ENCODE results near the gene RAP1GAP. TPM values are rescaled to one million over a fixed set of nuclear protein-coding genes. Genes with fewer than 3 reads are reported as not detected.
"Not testable (repeated sequence)": the region's sequence is repeated elsewhere in the genome, so short reads cannot be mapped to it uniquely, and the experiment has no call there.

RAP1GAP gene
- polyA plus RNA-seq, 1 donor, result 20.2 TPM

DNA sequence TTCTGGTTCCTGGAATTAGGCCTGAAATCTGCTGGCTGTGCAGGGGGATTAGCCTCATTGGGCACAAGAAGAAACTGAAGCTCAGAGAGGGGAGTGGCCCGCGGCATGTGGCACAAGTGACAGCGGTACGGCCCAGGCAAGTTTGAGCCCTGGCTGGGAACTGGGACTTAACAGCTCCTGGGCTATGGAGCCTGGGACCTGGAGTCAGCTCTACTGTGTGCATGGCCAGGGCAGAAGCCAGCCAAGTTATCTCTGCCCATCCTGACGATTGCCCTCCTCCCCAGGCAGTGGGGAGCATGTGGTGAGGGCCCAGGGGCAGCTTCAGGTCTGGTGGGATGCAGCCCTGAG is 98.7 kb downstream of the RAP1GAP start:
- no peak for DNase-seq

DNA sequence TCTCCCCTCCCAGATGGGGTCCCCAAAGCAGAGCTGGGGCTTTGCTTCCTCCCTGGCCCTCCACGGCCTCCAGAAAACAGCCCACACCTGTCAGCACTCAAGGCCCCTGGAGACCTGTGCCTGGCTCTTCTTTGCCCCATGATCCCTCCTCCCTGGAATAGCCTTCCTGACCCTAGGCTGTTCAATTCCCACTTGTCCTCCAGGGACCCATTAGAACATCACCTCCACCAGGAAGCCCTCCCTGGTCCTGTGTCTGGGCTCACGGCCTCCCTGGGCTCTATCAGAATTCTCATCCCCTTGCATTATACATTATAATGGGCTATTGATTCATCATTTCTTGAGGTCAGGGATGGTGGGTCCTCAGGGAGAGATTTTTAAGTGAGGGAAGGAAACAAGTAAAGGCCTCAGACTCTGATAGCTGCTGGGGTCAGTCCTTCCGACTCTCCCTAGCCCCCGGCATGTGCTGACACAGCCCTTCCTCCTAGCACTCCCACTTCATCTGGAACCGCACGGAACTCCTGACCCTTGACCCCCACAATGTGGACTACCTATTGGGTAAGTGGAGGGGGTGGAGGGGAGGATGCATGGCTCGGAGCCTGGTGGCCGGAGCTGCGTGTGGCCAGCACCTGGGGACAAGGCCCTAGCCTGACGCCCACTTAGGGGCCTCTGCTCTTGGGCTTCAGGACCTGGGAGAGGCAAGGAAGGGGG is 99.2 kb downstream of the RAP1GAP start:
- DNase-seq, result no peak

DNA sequence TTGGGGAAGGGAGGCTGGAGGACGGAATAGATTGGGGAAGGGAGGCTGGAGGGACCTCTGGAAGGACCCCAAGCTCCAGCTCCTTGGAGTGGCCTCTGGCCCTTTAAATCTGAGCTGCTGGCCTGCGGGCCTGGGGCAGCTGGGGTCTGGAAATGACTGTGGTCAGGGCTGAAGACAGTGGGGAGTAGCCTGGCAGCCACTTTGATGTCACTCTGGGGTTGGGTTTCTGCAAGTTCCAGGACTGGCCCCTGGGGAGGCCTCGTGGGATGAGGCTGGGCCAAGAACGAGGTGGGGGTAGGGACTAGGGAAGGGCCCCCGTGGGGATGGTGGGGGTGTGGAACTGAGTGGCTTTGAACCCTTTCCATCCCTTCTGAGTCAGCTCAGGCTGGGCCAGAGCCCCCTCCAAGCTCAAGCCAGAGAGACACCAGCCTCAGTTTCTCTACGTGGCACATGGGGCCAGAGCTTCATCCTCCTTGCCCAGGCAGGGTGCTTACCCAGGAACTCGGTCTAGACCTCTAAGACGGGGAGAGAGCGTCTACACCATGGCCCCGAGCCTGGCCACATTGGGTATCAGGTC is 100.3 kb downstream of the RAP1GAP start:
- no peak for DNase-seq

DNA sequence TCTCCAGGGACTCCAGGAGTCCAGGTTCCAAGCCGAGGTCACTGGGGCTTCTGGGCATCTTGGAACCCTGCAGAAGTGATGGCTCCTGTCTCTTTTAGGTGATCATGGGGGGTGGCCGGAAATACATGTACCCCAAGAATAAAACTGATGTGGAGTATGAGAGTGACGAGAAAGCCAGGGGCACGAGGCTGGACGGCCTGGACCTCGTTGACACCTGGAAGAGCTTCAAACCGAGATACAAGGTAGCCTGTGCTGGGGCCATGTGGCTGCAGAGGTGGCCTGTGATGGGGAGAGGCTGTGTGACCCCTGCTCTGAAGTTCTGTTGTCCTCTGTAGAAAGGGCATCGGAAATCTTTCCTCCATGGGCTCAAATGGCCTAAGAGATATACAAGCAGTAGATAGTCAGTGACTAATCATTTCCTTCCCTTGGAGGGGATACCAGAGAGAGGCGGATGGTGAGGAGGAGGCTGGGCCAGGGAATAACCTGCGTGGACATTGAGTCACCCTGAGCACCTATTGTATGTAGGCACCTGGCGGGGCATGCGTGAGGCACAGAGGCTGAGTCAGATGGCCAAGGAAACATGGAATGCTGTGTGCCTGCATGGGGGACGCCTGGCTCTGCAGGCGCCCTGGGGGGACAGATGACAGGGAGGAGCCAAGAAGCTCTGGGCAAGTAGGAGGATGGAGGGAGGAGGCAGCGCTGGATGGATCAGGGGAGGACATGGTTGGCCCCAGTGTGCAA is 101.0 kb downstream of the RAP1GAP start:
- DNase-seq, result no peak

DNA sequence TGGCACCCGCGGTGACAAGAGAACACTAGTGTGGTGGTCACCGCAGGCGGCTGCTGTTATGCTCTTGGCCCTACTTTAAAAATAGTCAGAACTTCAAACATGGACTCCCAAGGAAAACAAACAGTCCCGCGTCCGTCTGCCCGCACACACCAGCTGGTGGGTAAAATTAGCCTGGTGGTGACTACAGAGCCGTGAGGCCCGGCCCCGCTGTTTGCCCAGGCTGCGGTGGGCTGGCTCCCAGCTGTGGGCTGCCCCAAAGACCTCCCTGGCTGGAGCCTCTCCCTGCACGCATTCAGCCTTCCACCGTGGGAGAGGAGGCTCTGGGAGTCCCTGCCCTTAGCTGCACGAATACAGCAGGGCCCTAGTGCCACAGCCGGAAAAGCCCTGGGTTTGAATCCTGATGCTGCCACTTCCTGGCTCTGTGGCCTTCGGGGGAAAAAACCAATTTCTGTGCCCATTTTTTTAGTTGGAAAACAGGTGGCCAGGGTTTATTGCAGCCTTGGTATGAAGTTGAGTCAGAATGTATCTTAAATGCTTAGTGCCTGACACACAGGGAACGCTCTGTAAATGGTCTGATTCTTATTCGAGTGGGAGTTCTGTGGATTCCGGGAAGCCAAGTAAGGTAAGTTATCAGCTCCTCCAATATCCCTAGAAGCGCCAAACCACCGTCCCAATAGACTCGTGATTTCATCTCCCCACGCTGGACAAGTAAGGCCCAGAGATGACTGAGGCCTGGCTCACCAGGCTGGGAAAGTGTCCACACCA is 101.7 kb downstream of the RAP1GAP start:
- no peak for DNase-seq

DNA sequence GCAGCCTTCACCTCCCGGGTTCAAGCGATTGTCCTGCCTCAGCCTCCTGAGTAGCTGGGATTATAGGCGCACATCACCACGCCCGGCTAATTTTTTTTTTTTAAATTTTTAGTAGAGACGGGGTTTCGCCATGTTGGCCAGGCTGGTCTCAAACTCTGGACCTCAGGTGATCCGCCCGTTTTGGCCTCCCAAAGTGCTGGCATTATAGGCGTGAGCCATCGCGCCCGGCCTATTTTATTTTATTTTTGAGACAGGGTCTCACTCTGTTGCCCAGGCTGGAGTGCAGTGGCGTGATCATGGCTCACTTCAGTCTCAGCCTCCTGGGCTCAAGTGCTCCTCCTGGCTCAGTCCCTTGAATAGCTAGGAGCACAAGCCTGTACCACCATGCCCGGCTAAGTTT is 102.8 kb downstream of the RAP1GAP start:
- not testable (repeated sequence) for DNase-seq

DNA sequence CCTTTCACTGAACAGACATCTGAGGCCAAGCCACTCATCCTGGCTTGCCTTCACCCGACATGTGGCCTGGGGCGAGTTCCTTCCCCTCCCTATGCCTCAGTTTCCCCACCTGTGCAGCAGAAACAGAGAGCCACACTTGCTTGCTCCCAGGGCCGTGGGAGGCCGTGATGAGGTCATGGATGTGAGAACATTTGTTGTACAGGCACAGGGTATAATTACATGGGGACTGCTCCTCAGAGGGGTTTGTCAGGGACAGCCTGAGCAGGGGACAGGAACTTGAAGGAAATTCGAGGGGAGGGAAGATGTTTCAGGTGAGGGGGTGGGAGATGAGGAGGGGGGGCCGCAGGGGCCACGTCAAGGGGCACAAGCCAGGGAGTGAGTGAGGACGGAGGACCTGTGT is 103.9 kb downstream of the RAP1GAP start:
- no peak for DNase-seq

DNA sequence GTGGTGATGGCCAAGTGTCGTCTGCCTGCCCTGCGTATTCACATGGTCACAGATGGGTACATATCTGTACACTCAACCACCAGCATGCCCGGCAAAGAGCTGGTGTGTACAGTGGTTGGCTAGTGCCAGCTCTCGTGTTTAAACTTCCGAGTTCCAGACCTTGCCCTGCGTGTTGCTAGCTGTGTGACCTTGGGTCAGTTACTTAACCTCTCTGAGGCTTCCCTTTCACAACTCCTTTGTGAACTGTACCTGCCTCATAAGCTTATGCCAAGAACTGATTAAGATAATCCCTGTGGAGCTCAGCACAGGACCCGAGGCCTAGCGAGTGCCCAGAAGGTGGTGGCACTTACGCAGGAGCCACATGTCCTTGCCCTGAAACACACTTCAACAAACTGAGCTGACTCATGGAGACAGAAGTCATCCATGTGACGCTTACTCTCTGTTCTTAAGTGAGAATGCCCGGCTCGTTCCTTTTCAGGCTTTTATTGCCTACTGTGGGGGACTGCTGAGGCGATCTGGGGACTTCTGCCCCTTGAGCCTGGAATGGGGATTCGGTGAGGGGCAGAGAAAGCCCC is 104.5 kb downstream of the RAP1GAP start:
- DNase-seq, result no peak

DNA sequence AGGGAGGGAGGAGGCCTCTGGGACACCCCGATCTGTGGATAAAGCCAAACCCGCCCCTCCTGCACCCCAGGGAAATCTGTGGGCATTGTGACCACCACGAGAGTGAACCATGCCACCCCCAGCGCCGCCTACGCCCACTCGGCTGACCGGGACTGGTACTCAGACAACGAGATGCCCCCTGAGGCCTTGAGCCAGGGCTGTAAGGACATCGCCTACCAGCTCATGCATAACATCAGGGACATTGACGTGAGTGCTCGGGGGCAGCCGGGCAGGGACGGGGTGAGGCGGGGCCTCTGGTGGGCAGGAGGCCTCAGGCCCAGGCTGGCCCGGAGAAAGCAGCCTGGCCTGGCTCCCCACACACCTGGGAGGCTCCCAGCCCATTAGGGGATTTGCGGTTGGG is 105.2 kb downstream of the RAP1GAP start:
- no peak for DNase-seq

DNA sequence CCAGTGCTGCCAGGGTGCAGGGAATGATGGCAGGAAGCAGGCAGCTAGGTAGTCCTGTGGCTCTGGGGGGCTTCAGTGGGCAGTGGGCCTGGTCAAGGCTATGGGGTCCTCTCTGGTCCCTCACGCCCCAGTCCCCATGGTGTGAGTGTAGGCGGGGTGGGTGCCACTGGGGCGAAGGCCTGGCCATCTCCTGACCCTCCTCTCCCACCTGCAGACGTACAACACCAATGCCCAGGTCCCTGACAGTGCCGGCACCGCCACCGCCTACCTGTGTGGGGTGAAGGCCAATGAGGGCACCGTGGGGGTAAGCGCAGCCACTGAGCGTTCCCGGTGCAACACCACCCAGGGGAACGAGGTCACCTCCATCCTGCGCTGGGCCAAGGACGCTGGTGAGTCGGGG is 106.3 kb downstream of the RAP1GAP start:
- DNase-seq, result no peak

DNA sequence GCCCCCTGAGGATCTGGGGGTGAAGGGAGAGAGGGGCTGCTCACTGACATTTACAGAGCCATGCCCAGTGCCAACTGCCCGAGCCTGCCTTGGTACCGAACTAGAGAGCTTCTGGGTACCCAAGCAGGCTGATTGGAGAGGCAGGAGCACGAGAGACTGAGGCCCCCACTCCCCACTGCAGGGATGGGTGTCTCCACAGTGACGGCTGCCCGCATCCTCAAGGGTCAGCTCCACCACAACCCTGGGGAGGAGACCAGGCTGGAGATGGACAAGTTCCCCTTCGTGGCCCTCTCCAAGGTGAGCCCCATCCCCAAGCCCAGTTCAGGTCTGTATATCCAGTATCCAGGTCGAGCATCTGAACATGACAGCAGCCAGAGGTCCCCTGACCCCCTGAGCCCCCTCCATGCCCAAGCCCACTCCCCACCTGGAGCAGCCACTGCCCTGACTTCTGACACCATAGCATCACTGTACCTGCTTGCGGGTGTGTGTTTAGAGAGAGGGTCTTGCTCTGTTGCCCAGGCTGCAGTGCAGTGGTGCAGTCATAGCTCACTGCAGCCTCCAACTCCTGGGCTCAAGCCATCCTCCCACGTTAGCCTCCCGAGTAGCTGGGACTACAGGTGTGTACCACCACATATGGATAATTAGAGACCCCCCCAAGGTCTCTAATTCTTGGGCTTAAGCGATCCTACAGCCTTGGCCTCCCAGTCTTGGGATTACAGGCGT is 108.1 kb downstream of the RAP1GAP start:
- no peak for DNase-seq

DNA sequence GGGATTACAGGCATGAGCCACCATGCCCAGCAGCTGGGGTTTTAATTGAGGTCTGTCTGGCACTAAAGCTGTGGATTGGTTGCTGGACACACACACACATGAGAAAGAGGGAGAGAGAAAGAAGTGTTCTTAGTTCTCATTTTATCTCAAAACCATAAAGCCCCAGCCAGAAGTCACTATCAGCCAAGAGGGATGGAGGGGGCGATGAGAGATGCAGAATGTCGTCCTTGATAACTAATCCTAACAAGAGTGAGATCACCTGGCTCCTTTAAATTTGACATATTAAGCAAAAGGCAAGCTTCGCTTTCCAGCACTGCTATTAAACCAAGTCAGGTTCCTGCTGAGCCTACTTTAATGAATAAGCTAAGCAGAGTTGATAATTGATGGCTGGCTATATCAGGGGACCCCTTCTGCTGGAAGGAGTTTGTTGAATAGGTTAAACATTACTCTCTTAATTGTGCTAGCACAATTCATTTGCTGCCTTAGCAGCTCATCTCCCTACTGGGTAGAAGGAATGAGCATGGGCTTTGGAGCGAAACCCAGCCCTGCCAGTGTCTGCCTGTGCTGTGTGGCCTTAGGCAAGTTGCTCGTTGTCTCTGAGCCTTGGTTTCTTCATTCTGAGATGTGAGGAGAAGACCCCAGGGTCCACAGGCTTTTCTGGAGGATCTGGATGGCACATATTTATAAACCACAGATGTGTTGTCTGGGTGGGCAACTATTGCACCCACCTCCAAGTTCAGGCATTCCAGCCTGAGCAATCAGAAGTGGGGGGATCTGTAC is 109.2 kb downstream of the RAP1GAP start:
- DNase-seq, result no peak

DNA sequence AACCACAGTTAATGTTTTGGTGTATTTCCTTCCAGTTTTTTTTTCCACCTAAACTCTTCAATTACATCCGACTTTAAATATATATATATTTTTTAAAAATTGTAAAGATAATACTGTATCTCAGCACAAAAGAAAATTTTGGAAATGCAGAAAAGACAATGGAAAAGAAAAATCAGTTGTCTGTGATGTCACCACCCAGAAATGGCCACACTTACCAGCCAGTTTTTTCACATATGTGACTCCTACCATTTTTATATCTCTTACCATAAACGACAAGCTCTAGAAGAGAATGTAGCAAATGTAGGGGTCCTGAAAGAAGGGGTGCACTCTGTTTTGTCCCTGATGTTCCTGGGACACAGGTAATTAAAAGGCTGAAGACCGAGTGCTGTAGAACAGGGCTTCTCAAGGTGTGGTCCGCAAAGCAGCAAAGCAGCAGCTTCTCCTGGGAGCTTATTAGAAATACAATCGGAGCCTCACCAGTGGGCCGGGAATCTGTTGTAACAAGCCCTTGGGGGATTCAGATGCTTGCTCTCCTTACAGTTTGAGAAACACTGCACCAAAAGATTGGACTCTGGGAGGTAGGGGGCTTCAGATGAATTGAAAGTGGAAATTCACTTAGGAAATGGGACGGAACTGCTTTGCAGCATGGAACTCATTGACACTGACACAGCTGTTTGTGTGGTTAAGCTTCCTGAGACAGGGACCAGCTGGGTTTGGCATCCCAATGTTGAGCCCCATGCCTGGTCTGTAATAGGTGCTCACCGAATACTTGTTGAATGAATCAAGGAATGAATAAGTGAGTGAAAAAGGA is 115.8 kb downstream of the RAP1GAP start:
- DNase-seq, result no peak

DNA sequence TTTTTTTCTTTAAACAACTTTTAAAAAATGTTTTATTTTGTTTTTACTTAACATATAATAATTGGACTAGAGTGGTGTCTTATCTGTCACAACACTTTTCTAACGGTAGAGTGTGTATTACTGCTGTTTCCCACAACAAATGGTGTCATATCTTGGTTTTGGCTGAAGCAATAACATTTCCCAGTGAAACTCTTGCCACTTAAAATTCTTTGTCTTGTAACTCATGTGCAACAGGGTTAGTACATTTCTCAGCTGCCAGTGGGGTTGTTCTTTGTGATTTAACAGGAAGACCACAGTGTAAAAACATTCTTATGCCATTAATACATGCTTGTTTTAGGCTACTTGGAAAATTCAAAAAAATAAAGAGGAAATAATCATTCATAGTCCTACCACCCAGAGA is 116.4 kb downstream of the RAP1GAP start:
- DNase-seq, result no peak

DNA sequence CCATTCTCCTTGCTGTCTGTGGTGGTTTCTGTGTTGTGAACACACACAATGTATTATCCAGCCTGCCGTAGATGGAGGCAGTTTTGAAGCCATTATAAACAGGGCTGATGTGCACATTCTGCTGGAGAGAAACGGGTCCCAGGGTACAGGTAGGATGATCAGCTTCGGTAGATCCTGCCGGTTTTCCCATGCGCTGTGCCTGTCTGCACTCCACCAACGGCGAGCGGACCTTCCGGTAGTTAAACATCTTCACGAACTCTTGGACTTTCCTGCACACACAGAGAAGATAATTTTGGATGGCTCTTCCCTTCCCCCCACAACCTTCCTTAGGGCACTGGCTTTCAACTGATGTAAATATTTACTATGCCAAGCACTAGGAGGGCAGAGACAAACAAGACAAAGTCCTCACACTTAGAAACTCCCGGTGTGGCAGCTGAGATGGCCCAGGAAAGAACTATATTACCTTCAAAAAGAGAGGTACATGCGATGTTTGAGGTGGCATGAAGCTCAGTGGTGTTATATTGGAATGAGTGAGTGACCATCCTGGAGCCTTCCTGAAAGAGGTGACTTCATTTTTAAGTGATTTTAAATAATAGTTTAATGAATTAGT is 118.2 kb downstream of the RAP1GAP start:
- no peak for DNase-seq

DNA sequence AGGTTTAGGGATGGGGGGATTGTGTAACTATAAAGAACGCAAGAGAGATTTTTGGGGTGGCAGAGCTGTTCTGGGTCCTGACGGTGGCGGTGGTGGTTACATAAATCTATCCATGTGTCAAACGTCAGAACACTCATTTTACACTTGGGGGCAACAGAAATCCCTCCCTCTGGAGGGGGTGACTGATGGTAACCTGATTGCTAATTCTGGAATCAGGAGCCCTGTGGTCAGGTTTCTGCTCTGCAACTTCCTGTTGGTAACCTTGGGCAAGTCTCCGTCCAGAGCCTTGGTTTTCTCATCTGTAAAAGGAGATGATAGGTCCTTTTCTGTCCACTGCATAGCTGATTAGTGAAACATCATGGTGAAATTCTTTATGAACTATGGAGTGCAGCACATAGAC is 119.1 kb downstream of the RAP1GAP start:
- no peak for DNase-seq

DNA sequence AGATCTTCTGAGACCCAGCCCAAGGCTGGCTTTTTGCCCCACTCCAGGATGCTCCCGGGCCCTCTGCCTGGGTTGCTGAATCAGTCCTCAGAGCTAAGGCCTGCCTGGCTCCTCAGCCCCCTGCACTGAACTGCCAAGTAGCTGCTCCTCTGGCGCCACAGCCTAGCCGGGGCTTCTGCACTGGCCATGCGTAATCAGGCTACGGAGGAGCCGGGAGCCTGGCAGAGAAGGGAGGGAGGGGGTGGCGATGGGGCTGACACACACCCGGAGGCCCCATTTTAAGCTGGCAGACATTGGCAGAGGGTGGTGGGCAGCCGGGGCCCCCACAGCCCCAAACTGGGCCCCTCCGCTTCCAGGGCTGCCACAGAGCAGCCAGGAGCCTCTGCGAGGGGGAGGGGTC is 121.3 kb downstream of the RAP1GAP start:
- no peak for DNase-seq

All from left kidney (tissue), 2 donors.